Measurements from ENCODE around the gene CDCA7L.

The CDCA7L gene

GRCh38 chr7:21912931-21913780 lies 32.5 kb downstream of the CDCA7L start:
- TF ChIP-seq CTCF (IDR thresholded peaks at IDR 0.05; ENCODE audit: low read depth, low read length, missing control alignments): no peak
- no peak overlapping the region for H3K4me3 ChIP-seq (replicated peaks; ENCODE audit: low read depth, low read length)
- DNase-seq (ENCODE audit: extremely low read depth, low read depth): no peak

- H3K4me3 ChIP-seq (replicated peaks; ENCODE audit: low read depth, low read length): no peak overlapping the region
- no peak for TF ChIP-seq CTCF (IDR thresholded peaks at IDR 0.05; ENCODE audit: low read depth, low read length, missing control alignments)
- DNase-seq (ENCODE audit: extremely low read depth, low read depth): peak; percentile 45
Observed at GRCh38 chr7:21912305-21912704, 33.4 kb downstream of the CDCA7L start.

GRCh38 chr7:21911341-21911875 lies 34.3 kb downstream of the CDCA7L start:
- H3K4me3 ChIP-seq (replicated peaks; ENCODE audit: low read depth, low read length): no peak overlapping the region
- no peak for TF ChIP-seq CTCF (IDR thresholded peaks at IDR 0.05; ENCODE audit: low read depth, low read length, missing control alignments)
- DNase-seq (ENCODE audit: extremely low read depth, low read depth): peak; percentile 68

- DNase-seq (ENCODE audit: extremely low read depth, low read depth): no peak
- TF ChIP-seq CTCF (IDR thresholded peaks at IDR 0.05; ENCODE audit: low read depth, low read length, missing control alignments): no peak
- no peak overlapping the region for H3K4me3 ChIP-seq (replicated peaks; ENCODE audit: low read depth, low read length)
Observed at GRCh38 chr7:21910253-21910652, 35.4 kb downstream of the CDCA7L start.

GRCh38 chr7:21908746-21909145 lies 37.0 kb downstream of the CDCA7L start:
- H3K4me3 ChIP-seq (replicated peaks; ENCODE audit: low read depth, low read length): no peak overlapping the region
- TF ChIP-seq CTCF (IDR thresholded peaks at IDR 0.05; ENCODE audit: low read depth, low read length, missing control alignments): no peak
- DNase-seq (ENCODE audit: extremely low read depth, low read depth): no peak

- no peak for DNase-seq (ENCODE audit: extremely low read depth, low read depth)
- no peak for TF ChIP-seq CTCF (IDR thresholded peaks at IDR 0.05; ENCODE audit: low read depth, low read length, missing control alignments)
- H3K4me3 ChIP-seq (replicated peaks; ENCODE audit: low read depth, low read length): no peak overlapping the region
Observed at GRCh38 chr7:21903020-21903786, 42.5 kb downstream of the CDCA7L start.

Measured in HFF-Myc (cell line).